ENCODE measurements around the gene USP34.
"Not testable (repeated sequence)": the region's sequence is repeated elsewhere in the genome, so short reads cannot be mapped to it uniquely, and the experiment has no call there.

The USP34 gene

GRCh38 chr2:61463769-61464475 lies 7.0 kb downstream of the USP34 start:
- no peak for DNase-seq

GRCh38 chr2:61461404-61461803 lies 9.5 kb downstream of the USP34 start:
- DNase-seq = no peak

GRCh38 chr2:61460163-61460562 lies 10.7 kb downstream of the USP34 start:
- no peak for DNase-seq

GRCh38 chr2:61456746-61457420 lies 14.0 kb downstream of the USP34 start:
- no peak for DNase-seq

GRCh38 chr2:61456070-61456745 lies 14.7 kb downstream of the USP34 start:
- DNase-seq = no peak

GRCh38 chr2:61454972-61455371 lies 15.9 kb downstream of the USP34 start:
- not testable (repeated sequence) for DNase-seq

- no peak for DNase-seq
These were observed 16.5 kb downstream of the USP34 start for GRCh38 chr2:61454383-61454782.

GRCh38 chr2:61452392-61452791 lies 18.5 kb downstream of the USP34 start:
- DNase-seq = no peak

GRCh38 chr2:61451178-61451577 lies 19.7 kb downstream of the USP34 start:
- no peak for DNase-seq

GRCh38 chr2:61450144-61450543 lies 20.7 kb downstream of the USP34 start:
- no peak for DNase-seq

- DNase-seq = no peak
These were observed 22.7 kb downstream of the USP34 start for GRCh38 chr2:61448229-61448628.

- DNase-seq = not testable (repeated sequence)
These were observed 23.9 kb downstream of the USP34 start for GRCh38 chr2:61446971-61447370.

- no peak for DNase-seq
These were observed 27.4 kb downstream of the USP34 start for GRCh38 chr2:61443342-61444041.

GRCh38 chr2:61439241-61440002 lies 31.5 kb downstream of the USP34 start:
- no peak for DNase-seq

- DNase-seq = no peak
These were observed 32.2 kb downstream of the USP34 start for GRCh38 chr2:61438670-61439069.

- no peak for DNase-seq
These were observed 33.7 kb downstream of the USP34 start for GRCh38 chr2:61437170-61437569.

GRCh38 chr2:61436092-61436491 lies 34.8 kb downstream of the USP34 start:
- no peak for DNase-seq

GRCh38 chr2:61435291-61435690 lies 35.6 kb downstream of the USP34 start:
- DNase-seq = no peak

- DNase-seq = peak; percentile 20
These were observed 36.6 kb downstream of the USP34 start for GRCh38 chr2:61434314-61434713.

GRCh38 chr2:61433606-61434005 lies 37.3 kb downstream of the USP34 start:
- no peak for DNase-seq

- no peak for DNase-seq
These were observed 37.9 kb downstream of the USP34 start for GRCh38 chr2:61432990-61433389.

- no peak for DNase-seq
These were observed 39.5 kb downstream of the USP34 start for GRCh38 chr2:61431345-61431744.
